ENCODE measurements around the gene SNAPC4. TPM values are rescaled to one million over a fixed set of nuclear protein-coding genes. Genes with fewer than 3 reads are reported as not detected.

Gene SNAPC4
- total RNA-seq, 1 donor from 2014 or later: 3.7 TPM

DNA sequence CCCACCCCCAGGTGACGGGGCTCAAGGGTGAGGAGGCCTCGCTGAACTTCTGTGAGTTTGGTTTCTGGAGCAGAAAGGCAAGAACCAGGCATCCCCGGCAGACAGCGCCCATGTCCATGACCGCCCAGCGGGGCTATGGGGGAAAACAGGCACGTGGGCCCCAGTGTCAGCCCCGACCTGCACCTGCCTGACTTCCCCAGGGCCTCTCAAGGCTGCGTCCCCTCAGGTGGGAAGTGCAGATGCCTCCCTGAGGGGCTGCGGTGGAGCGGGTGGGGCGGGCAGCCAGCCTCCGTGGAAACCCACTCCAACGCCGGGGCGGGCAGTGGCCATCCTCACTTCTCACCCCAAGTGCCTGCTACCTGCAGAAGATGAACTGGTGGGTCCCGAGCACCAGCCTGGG, 19.6 kb downstream of the SNAPC4 start:
- TF ChIP-seq CTCF (IDR thresholded peaks at IDR 0.05; ENCODE audit: insufficient read depth, low read length, severe bottlenecking): no peak
- no peaks in the 10 kb centered on the region for H3K27me3 ChIP-seq (ENCODE audit: control insufficient read depth, insufficient read depth, low read length)
- DNase-seq (ENCODE audit: low read depth) (no peak), FAIRE-seq (no peak)
- H3K4me3 ChIP-seq (ENCODE audit: low read depth, low read length): no peak overlapping the region
- peaks cover 33% of the 10 kb centered on the region for H3K36me3 ChIP-seq (ENCODE audit: control insufficient read depth, insufficient read depth, low read length)

GRCh38 chr9:136379891-136380290, 20.1 kb downstream of the SNAPC4 start:
- FAIRE-seq (no peak), DNase-seq (ENCODE audit: low read depth) (no peak)
- Histone ChIP-seq H3K4me3 (ENCODE audit: low read depth, low read length) (no peak overlapping the region), H3K27me3 (ENCODE audit: control insufficient read depth, insufficient read depth, low read length) (no peaks in the 10 kb centered on the region), H3K36me3 (ENCODE audit: control insufficient read depth, insufficient read depth, low read length) (peaks cover 33% of the 10 kb centered on the region)
- no peak for TF ChIP-seq CTCF (IDR thresholded peaks at IDR 0.05; ENCODE audit: insufficient read depth, low read length, severe bottlenecking)

GRCh38 chr9:136379401-136379800, 20.6 kb downstream of the SNAPC4 start:
- no peak for DNase-seq (ENCODE audit: low read depth)
- FAIRE-seq: no peak
- Histone ChIP-seq H3K4me3 (ENCODE audit: low read depth, low read length) (no peak overlapping the region), H3K36me3 (ENCODE audit: control insufficient read depth, insufficient read depth, low read length) (peaks cover 33% of the 10 kb centered on the region), H3K27me3 (ENCODE audit: control insufficient read depth, insufficient read depth, low read length) (no peaks in the 10 kb centered on the region)
- no peak for TF ChIP-seq CTCF (IDR thresholded peaks at IDR 0.05; ENCODE audit: insufficient read depth, low read length, severe bottlenecking)

GRCh38 chr9:136379003-136379287, 21.0 kb downstream of the SNAPC4 start:
- DNase-seq (ENCODE audit: low read depth) (no peak), FAIRE-seq (no peak)
- Histone ChIP-seq H3K4me3 (ENCODE audit: low read depth, low read length) (no peak overlapping the region), H3K36me3 (ENCODE audit: control insufficient read depth, insufficient read depth, low read length) (peaks cover 33% of the 10 kb centered on the region), H3K27me3 (ENCODE audit: control insufficient read depth, insufficient read depth, low read length) (no peaks in the 10 kb centered on the region)
- no peak for TF ChIP-seq CTCF (IDR thresholded peaks at IDR 0.05; ENCODE audit: insufficient read depth, low read length, severe bottlenecking)

DNA sequence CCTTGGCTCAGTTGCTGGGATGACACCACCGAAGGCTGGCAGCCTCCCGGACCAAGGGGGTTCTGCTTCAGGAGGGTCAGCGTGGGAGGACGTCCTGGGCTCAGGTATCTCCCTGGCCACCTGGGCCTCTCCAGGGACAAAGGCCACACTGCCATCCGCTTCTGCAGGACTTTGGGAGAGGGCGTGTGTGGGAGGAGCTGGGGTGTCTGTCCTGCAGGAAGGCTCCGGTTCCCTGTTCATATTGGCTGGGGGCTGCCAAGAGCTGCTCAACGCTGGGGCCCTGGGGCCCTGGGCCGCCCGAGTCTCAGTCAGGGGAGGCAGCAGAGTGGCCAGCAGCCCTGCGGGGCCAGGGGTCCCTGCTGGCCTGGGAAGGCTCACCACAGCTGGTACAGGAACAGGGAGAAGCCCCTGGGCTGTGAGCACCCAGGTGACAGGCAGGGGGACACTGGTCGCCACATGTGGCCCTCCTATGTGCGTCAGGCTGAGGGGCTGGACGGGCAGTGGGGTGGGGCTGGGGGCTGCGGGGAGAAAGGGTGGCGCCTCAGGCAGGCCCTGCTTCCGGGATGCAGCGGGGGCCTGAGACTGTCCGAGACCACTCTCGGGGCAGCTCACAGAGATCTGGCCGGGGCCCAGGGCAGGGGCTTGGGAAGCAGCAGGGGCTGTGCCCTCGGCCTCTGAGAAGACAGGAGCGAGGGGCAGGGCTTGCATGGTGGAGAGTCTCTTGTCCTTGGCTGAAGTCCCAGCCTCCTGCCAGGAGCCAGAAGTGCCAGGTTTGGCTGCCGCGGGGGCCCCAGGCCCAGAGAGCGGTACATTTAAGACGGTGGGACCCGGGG, 21.6 kb downstream of the SNAPC4 start:
- peaks cover 32% of the 10 kb centered on the region for H3K36me3 ChIP-seq (ENCODE audit: control insufficient read depth, insufficient read depth, low read length)
- no peak for FAIRE-seq
- no peak for TF ChIP-seq CTCF (IDR thresholded peaks at IDR 0.05; ENCODE audit: insufficient read depth, low read length, severe bottlenecking)

More for the DNA sequence above, 21.6 kb downstream of the SNAPC4 start:
- Histone ChIP-seq H3K27me3 (ENCODE audit: control insufficient read depth, insufficient read depth, low read length) (no peaks in the 10 kb centered on the region), H3K4me3 (ENCODE audit: low read depth, low read length) (no peak overlapping the region)
- no peak for DNase-seq (ENCODE audit: low read depth)

Measured in bronchial epithelial cell (primary cell).